Amniotic epithelial cell (primary cell): ENCODE results near the gene TBC1D22A.
"Not testable (repeated sequence)": the region's sequence is repeated elsewhere in the genome, so short reads cannot be mapped to it uniquely, and the experiment has no call there.

Experiments used
- DNase-seq: peaks from one replicate; pipeline ENCODE4 v3.0.0-alpha.2; 2010; ENCODE audit warnings: low read depth

The TBC1D22A gene

GRCh38 chr22:46813816-46814597 is 51.6 kb downstream of the TBC1D22A start:
- peak; percentile 79 for DNase-seq

- no peak for DNase-seq
Observed at GRCh38 chr22:46815132-46815531, 52.7 kb downstream of the TBC1D22A start.

GRCh38 chr22:46815559-46815895 is 53.1 kb downstream of the TBC1D22A start:
- no peak for DNase-seq

GRCh38 chr22:46815896-46816731 is 53.7 kb downstream of the TBC1D22A start:
- DNase-seq = peak; percentile 35

- not testable (repeated sequence) for DNase-seq
Observed at GRCh38 chr22:46817390-46817789, 54.9 kb downstream of the TBC1D22A start.

- DNase-seq = no peak
Observed at GRCh38 chr22:46823248-46823647, 60.8 kb downstream of the TBC1D22A start.

GRCh38 chr22:46823654-46824053 is 61.2 kb downstream of the TBC1D22A start:
- DNase-seq = no peak

GRCh38 chr22:46824344-46824909 is 62.0 kb downstream of the TBC1D22A start:
- DNase-seq = no peak

GRCh38 chr22:46824980-46825544 is 62.6 kb downstream of the TBC1D22A start:
- no peak for DNase-seq

- no peak for DNase-seq
Observed at GRCh38 chr22:46826438-46827135, 64.1 kb downstream of the TBC1D22A start.

- DNase-seq = no peak
Observed at GRCh38 chr22:46827136-46827780, 64.8 kb downstream of the TBC1D22A start.

- DNase-seq = no peak
Observed at GRCh38 chr22:46827781-46828180, 65.3 kb downstream of the TBC1D22A start.

- no peak for DNase-seq
Observed at GRCh38 chr22:46828323-46828900, 66.0 kb downstream of the TBC1D22A start.

GRCh38 chr22:46829117-46829891 is 66.9 kb downstream of the TBC1D22A start:
- peak; percentile 93 for DNase-seq

GRCh38 chr22:46829941-46830715 is 67.7 kb downstream of the TBC1D22A start:
- peak; percentile 59 for DNase-seq

- no peak for DNase-seq
Observed at GRCh38 chr22:46830841-46831240, 68.4 kb downstream of the TBC1D22A start.

- DNase-seq = peak; percentile 38
Observed at GRCh38 chr22:46833228-46833627, 70.8 kb downstream of the TBC1D22A start.

- DNase-seq = no peak
Observed at GRCh38 chr22:46834021-46834737, 71.7 kb downstream of the TBC1D22A start.

- DNase-seq = no peak
Observed at GRCh38 chr22:46835288-46835687, 72.8 kb downstream of the TBC1D22A start.
